Loucy (cell line): Measurements from ENCODE around the gene SNRNP25.

Experiments
- H2AFZ ChIP-seq: fragments of 200-600 bp; sonication (generic); 2 replicates; pipeline ENCODE4 v1.6.0; 2016; ENCODE audit warnings: antibody characterized with exemption, mild to moderate bottlenecking, low read length, moderate library complexity
- H3F3A ChIP-seq: fragments of 200-600 bp; 2 replicates; pipeline ENCODE4 v1.6.0; 2016; ENCODE audit warnings: antibody characterized with exemption, low read depth, mild to moderate bottlenecking
- H3K27me3 ChIP-seq: fragments of 200-600 bp; sonication (generic); 2 replicates; pipeline ENCODE4 v1.6.1; 2014; ENCODE audit warnings: low read length, mild to moderate bottlenecking; ENCODE audit not compliant: insufficient read depth, poor library complexity, severe bottlenecking
- H3K36me3 ChIP-seq: fragments of 200-600 bp; sonication (generic); 2 replicates; pipeline ENCODE4 v1.6.1; 2016; ENCODE audit warnings: low read length; ENCODE audit not compliant: insufficient read depth
- H3K4me1 ChIP-seq: fragments of 200-600 bp; sonication (generic); 2 replicates; pipeline ENCODE4 v1.5.1; 2014; ENCODE audit warnings: low read length, mild to moderate bottlenecking; ENCODE audit not compliant: insufficient read depth, poor library complexity, severe bottlenecking
- H3K4me2 ChIP-seq: fragments of 200-600 bp; sonication (generic); 2 replicates; pipeline ENCODE4 v1.6.0; 2014; ENCODE audit warnings: antibody characterized with exemption, low read length, low read depth, mild to moderate bottlenecking; ENCODE audit not compliant: poor library complexity, severe bottlenecking
- H3K4me3 ChIP-seq: fragments of 200-600 bp; sonication (generic); 2 replicates; pipeline ENCODE4 v1.5.1; 2014; ENCODE audit warnings: low read length, mild to moderate bottlenecking, mixed read lengths; ENCODE audit not compliant: poor library complexity, severe bottlenecking
- H3K79me2 ChIP-seq: fragments of 200-600 bp; sonication (generic); 2 replicates; pipeline ENCODE4 v1.6.1; 2014; ENCODE audit warnings: low read length; ENCODE audit not compliant: insufficient read depth
- H3K9ac ChIP-seq: fragments of 200-600 bp; sonication (generic); 2 replicates; pipeline ENCODE4 v1.6.0; 2014; ENCODE audit warnings: mild to moderate bottlenecking, low read depth, low read length, moderate library complexity; ENCODE audit not compliant: poor library complexity, severe bottlenecking
- H3K9me2 ChIP-seq: fragments of 200-600 bp; sonication (generic); replicated peaks from 2 replicates; pipeline ENCODE4 v1.6.1; 2016; ENCODE audit warnings: low read depth, low read length, mixed read lengths
- H3K9me3 ChIP-seq: fragments of 200-600 bp; sonication (generic); 2 replicates; pipeline ENCODE4 v1.6.1; 2014; ENCODE audit warnings: mild to moderate bottlenecking, antibody characterized with exemption, low read length, low read depth; ENCODE audit not compliant: insufficient read depth
- H4K20me1 ChIP-seq: fragments of 200-600 bp; sonication (generic); 2 replicates; pipeline ENCODE4 v1.6.0; 2014; ENCODE audit warnings: antibody characterized with exemption, low read length, mild to moderate bottlenecking; ENCODE audit not compliant: insufficient read depth, poor library complexity, severe bottlenecking
- EZH2phosphoT487 ChIP-seq: fragments of 200-600 bp; IDR thresholded peaks from 2 replicates; pipeline ENCODE4 v1.6.1; 2018; ENCODE audit warnings: antibody characterized with exemption, mild to moderate bottlenecking, moderate library complexity, borderline replicate concordance
- TF ChIP-seq, protein P1 (sequence below): fragments of 200-600 bp; sonication (generic); conservative IDR thresholded peaks from 2 replicates; pipeline ENCODE4 v1.5.1; 2014; ENCODE audit warnings: mild to moderate bottlenecking, antibody characterized with exemption, low read length

The SNRNP25 gene

GRCh38 chr16:50769-51591 is 2.6 kb upstream of the SNRNP25 start:
- Histone ChIP-seq H3K9me3 (no peaks in the 10 kb centered on the region), H3K79me2 (peaks cover 22% of the 10 kb centered on the region; the same call in 1 of the 2 replicates), H2AFZ (no peak overlapping the region), H3K4me2 (peak overlapping the region; percentile 50), H3F3A (no peaks in the 10 kb centered on the region), H3K27me3 (no peaks in the 10 kb centered on the region), H3K4me3 (peak overlapping the region; percentile 53), H3K4me1 (peaks cover 18% of the 10 kb centered on the region), H3K9ac (no peak overlapping the region), H4K20me1 (peaks cover 9% of the 10 kb centered on the region), H3K9me2 (no peaks in the 10 kb centered on the region), H3K36me3 (peaks cover 5% of the 10 kb centered on the region; the same call in 1 of the 2 replicates)
- TF ChIP-seq EZH2phosphoT487: no peak
- TF ChIP-seq, protein P1, sequence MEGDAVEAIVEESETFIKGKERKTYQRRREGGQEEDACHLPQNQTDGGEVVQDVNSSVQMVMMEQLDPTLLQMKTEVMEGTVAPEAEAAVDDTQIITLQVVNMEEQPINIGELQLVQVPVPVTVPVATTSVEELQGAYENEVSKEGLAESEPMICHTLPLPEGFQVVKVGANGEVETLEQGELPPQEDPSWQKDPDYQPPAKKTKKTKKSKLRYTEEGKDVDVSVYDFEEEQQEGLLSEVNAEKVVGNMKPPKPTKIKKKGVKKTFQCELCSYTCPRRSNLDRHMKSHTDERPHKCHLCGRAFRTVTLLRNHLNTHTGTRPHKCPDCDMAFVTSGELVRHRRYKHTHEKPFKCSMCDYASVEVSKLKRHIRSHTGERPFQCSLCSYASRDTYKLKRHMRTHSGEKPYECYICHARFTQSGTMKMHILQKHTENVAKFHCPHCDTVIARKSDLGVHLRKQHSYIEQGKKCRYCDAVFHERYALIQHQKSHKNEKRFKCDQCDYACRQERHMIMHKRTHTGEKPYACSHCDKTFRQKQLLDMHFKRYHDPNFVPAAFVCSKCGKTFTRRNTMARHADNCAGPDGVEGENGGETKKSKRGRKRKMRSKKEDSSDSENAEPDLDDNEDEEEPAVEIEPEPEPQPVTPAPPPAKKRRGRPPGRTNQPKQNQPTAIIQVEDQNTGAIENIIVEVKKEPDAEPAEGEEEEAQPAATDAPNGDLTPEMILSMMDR: no peak

- Histone ChIP-seq H3K9me2 (no peaks in the 10 kb centered on the region), H3F3A (no peaks in the 10 kb centered on the region), H3K9ac (peak overlapping the region; percentile 93), H2AFZ (peak overlapping the region; percentile 93), H3K79me2 (peaks cover 22% of the 10 kb centered on the region; the same call in 1 of the 2 replicates), H3K27me3 (no peaks in the 10 kb centered on the region), H3K4me1 (peaks cover 39% of the 10 kb centered on the region), H3K4me3 (peak overlapping the region; percentile 91), H4K20me1 (peaks cover 9% of the 10 kb centered on the region), H3K9me3 (no peaks in the 10 kb centered on the region), H3K36me3 (no peaks in the 10 kb centered on the region), H3K4me2 (peak overlapping the region; percentile 75)
- TF ChIP-seq, protein P1: no peak
- TF ChIP-seq EZH2phosphoT487: no peak
Measured at GRCh38 chr16:54237-54581, 581 bp downstream of the SNRNP25 start.

- Histone ChIP-seq H3K36me3 (no peaks in the 10 kb centered on the region), H3K9ac (no peak overlapping the region), H3F3A (no peaks in the 10 kb centered on the region), H3K4me2 (peak overlapping the region; percentile 16), H3K79me2 (peaks cover 22% of the 10 kb centered on the region; the same call in 1 of the 2 replicates), H3K4me1 (peaks cover 38% of the 10 kb centered on the region), H3K4me3 (no peak overlapping the region), H3K27me3 (no peaks in the 10 kb centered on the region), H3K9me2 (no peaks in the 10 kb centered on the region), H3K9me3 (no peaks in the 10 kb centered on the region), H2AFZ (no peak overlapping the region), H4K20me1 (peaks cover 6% of the 10 kb centered on the region)
- TF ChIP-seq EZH2phosphoT487: no peak
- TF ChIP-seq, protein P1: no peak
Measured at GRCh38 chr16:55571-56136, 2.0 kb downstream of the SNRNP25 start.
